ENCODE data around the gene DNAJB5. TPM values are rescaled to one million over a fixed set of nuclear protein-coding genes. Genes with fewer than 3 reads are reported as not detected.
"Not testable (repeated sequence)": the region's sequence is repeated elsewhere in the genome, so short reads cannot be mapped to it uniquely, and the experiment has no call there.

DNAJB5 gene
- total RNA-seq, 5 donors from 2014 or later (not counting 1 experiment from before 2014, with no cell fraction given) = 1.3 to 2.4 (median 1.7) TPM

- not testable (repeated sequence) for H3K9me3 ChIP-seq; H3K36me3 ChIP-seq (ENCODE audit: control insufficient read depth in 2 of 2, extremely low read depth in 1 of 2, insufficient read depth in 1 of 2, low read length in 1 of 2); H3K4me1 ChIP-seq (ENCODE audit: control insufficient read depth in 1 of 2, extremely low read depth in 1 of 2, insufficient read depth in 2 of 2, low read length in 2 of 2); DNase-seq; H3K4me3 ChIP-seq (ENCODE audit: control insufficient read depth in 1 of 2, extremely low read depth in 1 of 2, low read length in 1 of 2); H3K27me3 ChIP-seq (replicated peaks in 1 of 2; ENCODE audit: control insufficient read depth in 2 of 2, extremely low read depth in 1 of 2, insufficient read depth in 2 of 2, low read length in 1 of 2); H3K4me3 Mint-ChIP-seq; ATAC-seq (replicated peaks in 1 of 4); H3K27ac ChIP-seq (ENCODE audit: low read length); H3K27me3 Mint-ChIP-seq; H3K27ac Mint-ChIP-seq; H3K9me3 Mint-ChIP-seq
- CTCF ChIA-PET = interaction anchor here in 1 of 2 donors (0.6 kb wide), 1 partner anchor 10 kb away, joined by 3 read pairs; no protein-coding TSS in a partner anchor
- WGBS (ENCODE audit: insufficient coverage) = 18% methylated on average over 5 of the region's 5 CpGs
- Mint-ChIP-seq H3K36me3 (peaks cover 28% of the 10 kb centered on the region), H3K4me1 (peaks cover 8 to 27% (median 20%) of the 10 kb centered on the region in 3 donors)
- POLR2A ChIA-PET = interaction anchor here in 1 of 2 donors (0.6 kb wide), 1 partner anchor 274 kb away, joined by 10 read pairs; no protein-coding TSS in a partner anchor
Measured at GRCh38 chr9:35023443-35023842, 33.9 kb downstream of the DNAJB5 start.

DNA sequence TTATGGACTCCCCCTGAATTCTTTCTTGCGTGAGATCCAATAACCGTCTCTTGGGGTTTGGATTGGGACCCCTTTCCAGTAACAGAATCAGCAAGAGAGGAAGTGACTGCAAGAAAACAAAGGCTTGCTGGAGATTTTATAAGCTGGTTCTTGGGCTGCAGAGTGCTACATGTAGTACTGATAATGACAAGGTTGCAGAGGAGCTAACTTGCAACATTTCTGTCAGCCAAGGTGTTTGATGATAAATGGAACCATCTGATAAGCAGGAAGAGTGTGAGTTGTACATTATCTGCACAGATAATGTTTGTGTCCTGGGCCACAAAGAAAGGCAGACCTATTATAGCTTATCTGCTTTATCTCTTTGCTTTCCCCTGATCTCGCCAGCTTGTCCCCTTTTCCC, 37.1 kb downstream of the DNAJB5 start:
- no peaks in the 10 kb centered on the region for H3K27me3 Mint-ChIP-seq
- H3K4me1 Mint-ChIP-seq = peaks cover 8 to 34% (median 20%) of the 10 kb centered on the region in 3 donors
- peaks cover 24% of the 10 kb centered on the region for H3K36me3 Mint-ChIP-seq
- H3K9me3 Mint-ChIP-seq = no peaks in the 10 kb centered on the region
- H3K4me3 ChIP-seq (ENCODE audit: control insufficient read depth in 1 of 2, extremely low read depth in 1 of 2, low read length in 1 of 2) = no peak overlapping the region
- POLR2A ChIA-PET = interaction anchor here in 1 of 2 donors (0.6 to 0.7 kb wide), 2 partner anchors 593 to 935 kb away, joined by 4 read pairs; no protein-coding TSS in a partner anchor
- no peak overlapping the region for H3K27ac ChIP-seq (ENCODE audit: low read length)
- peaks cover 3% of the 10 kb centered on the region in 2 experiments for H3K4me1 ChIP-seq (ENCODE audit: control insufficient read depth in 1 of 2, extremely low read depth in 1 of 2, insufficient read depth in 2 of 2, low read length in 2 of 2)
- WGBS (ENCODE audit: insufficient coverage) = no CpG with 5 or more reads among the region's 3 CpGs
- no peaks in the 10 kb centered on the region for H3K36me3 ChIP-seq (ENCODE audit: control insufficient read depth in 2 of 2, extremely low read depth in 1 of 2, insufficient read depth in 1 of 2, low read length in 1 of 2)
- H3K27me3 ChIP-seq (replicated peaks in 1 of 2; ENCODE audit: control insufficient read depth in 2 of 2, extremely low read depth in 1 of 2, insufficient read depth in 2 of 2, low read length in 1 of 2) = no peaks in the 10 kb centered on the region
- CTCF ChIA-PET = interaction anchor here (0.7 to 1.6 kb wide), 2 partner anchors 127 to 1380 kb away, joined by 3 to 6 read pairs; no protein-coding TSS in a partner anchor
- H3K4me3 Mint-ChIP-seq = no peak overlapping the region
- no peaks in the 10 kb centered on the region for H3K9me3 ChIP-seq
- H3K27ac Mint-ChIP-seq = no peak overlapping the region
- ATAC-seq (replicated peaks in 1 of 4) (no peak), DNase-seq (no peak)

- Histone ChIP-seq H3K27ac (ENCODE audit: low read length) (no peak overlapping the region), H3K9me3 (no peaks in the 10 kb centered on the region), H3K4me3 (ENCODE audit: control insufficient read depth in 1 of 2, extremely low read depth in 1 of 2, low read length in 1 of 2) (no peak overlapping the region), H3K36me3 (ENCODE audit: control insufficient read depth in 2 of 2, extremely low read depth in 1 of 2, insufficient read depth in 1 of 2, low read length in 1 of 2) (no peaks in the 10 kb centered on the region), H3K27me3 (replicated peaks in 1 of 2; ENCODE audit: control insufficient read depth in 2 of 2, extremely low read depth in 1 of 2, insufficient read depth in 2 of 2, low read length in 1 of 2) (no peaks in the 10 kb centered on the region), H3K4me1 (ENCODE audit: control insufficient read depth in 1 of 2, extremely low read depth in 1 of 2, insufficient read depth in 2 of 2, low read length in 2 of 2) (peaks cover 3% of the 10 kb centered on the region in 2 experiments)
- DNase-seq (no peak), ATAC-seq (replicated peaks in 1 of 4) (no peak)
- Mint-ChIP-seq H3K9me3 (no peaks in the 10 kb centered on the region), H3K4me3 (no peak overlapping the region), H3K27ac (no peak overlapping the region), H3K36me3 (peaks cover 18% of the 10 kb centered on the region), H3K27me3 (no peaks in the 10 kb centered on the region), H3K4me1 (peaks cover 8 to 34% (median 20%) of the 10 kb centered on the region in 3 donors)
- CTCF ChIA-PET = interaction anchor here (0.7 to 1.6 kb wide), 5 partner anchors 24 to 1379 kb away, joined by 3 to 8 read pairs (median 3); no protein-coding TSS in a partner anchor
- POLR2A ChIA-PET = no interaction called here
- WGBS (ENCODE audit: insufficient coverage) = no CpG with 5 or more reads among the region's 1 CpG
Measured at GRCh38 chr9:35027374-35027773, 37.8 kb downstream of the DNAJB5 start.

- H3K4me3 ChIP-seq (ENCODE audit: control insufficient read depth in 1 of 2, extremely low read depth in 1 of 2, low read length in 1 of 2) = no peak overlapping the region
- CTCF ChIA-PET = interaction anchor here (0.7 to 1.6 kb wide), 4 partner anchors 23 to 763 kb away, joined by 3 to 8 read pairs (median 4); no protein-coding TSS in a partner anchor
Measured at GRCh38 chr9:35027860-35028259, 38.3 kb downstream of the DNAJB5 start.

DNA sequence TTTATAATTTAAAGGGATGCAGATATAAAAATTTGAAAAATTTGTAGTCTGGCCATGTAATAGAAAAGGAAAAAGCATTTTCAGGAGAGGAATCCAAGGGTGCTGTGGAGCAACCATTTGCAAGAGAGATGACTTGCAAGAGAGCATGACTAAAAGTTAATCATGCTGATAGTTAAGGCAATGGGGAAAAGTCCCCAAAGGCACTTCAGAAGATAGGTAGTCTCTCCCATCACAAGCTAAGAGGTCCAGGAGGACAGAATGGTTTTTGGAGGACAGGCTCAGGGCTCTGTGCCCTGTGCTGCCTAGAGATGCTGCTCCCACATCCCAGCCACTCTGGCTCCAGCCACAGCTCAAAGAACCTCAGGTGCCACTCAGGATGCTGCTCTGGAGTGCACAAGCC, 38.8 kb downstream of the DNAJB5 start:
- Mint-ChIP-seq H3K27me3 (no peaks in the 10 kb centered on the region), H3K4me3 (no peak overlapping the region), H3K36me3 (peaks cover 17% of the 10 kb centered on the region), H3K9me3 (no peaks in the 10 kb centered on the region), H3K27ac (peak overlapping the region in 1 of 2 donors; percentile 13), H3K4me1 (peaks cover 7 to 32% (median 19%) of the 10 kb centered on the region in 3 donors)
- Histone ChIP-seq H3K27me3 (replicated peaks in 1 of 2; ENCODE audit: control insufficient read depth in 2 of 2, extremely low read depth in 1 of 2, insufficient read depth in 2 of 2, low read length in 1 of 2) (no peaks in the 10 kb centered on the region), H3K36me3 (ENCODE audit: control insufficient read depth in 2 of 2, extremely low read depth in 1 of 2, insufficient read depth in 1 of 2, low read length in 1 of 2) (no peaks in the 10 kb centered on the region), H3K4me1 (ENCODE audit: control insufficient read depth in 1 of 2, extremely low read depth in 1 of 2, insufficient read depth in 2 of 2, low read length in 2 of 2) (peaks cover 2 to 3% of the 10 kb centered on the region in 2 experiments), H3K9me3 (no peaks in the 10 kb centered on the region), H3K27ac (ENCODE audit: low read length) (no peak overlapping the region), H3K4me3 (ENCODE audit: control insufficient read depth in 1 of 2, extremely low read depth in 1 of 2, low read length in 1 of 2) (no peak overlapping the region)
- DNase-seq (no peak), ATAC-seq (replicated peaks in 1 of 4) (no peak)
- ChIA-PET CTCF (interaction anchor here (1.3 to 1.6 kb wide), 2 partner anchors 23 to 129 kb away, joined by 3 to 6 read pairs; no protein-coding TSS in a partner anchor), POLR2A (interaction anchor here in 1 of 2 donors (0.7 kb wide), 1 partner anchor 49 kb away, joined by 5 read pairs; no protein-coding TSS in a partner anchor)

More at GRCh38 chr9:35027860-35028259, 38.3 kb downstream of the DNAJB5 start:
- peaks cover 3% of the 10 kb centered on the region in 2 experiments for H3K4me1 ChIP-seq (ENCODE audit: control insufficient read depth in 1 of 2, extremely low read depth in 1 of 2, insufficient read depth in 2 of 2, low read length in 2 of 2)
- H3K9me3 ChIP-seq = no peaks in the 10 kb centered on the region
- no peaks in the 10 kb centered on the region for H3K27me3 Mint-ChIP-seq
- peak overlapping the region in 1 of 2 donors; percentile 13 for H3K27ac Mint-ChIP-seq
- H3K9me3 Mint-ChIP-seq = no peaks in the 10 kb centered on the region
- no peak for DNase-seq
- H3K4me3 Mint-ChIP-seq = no peak overlapping the region
- no peak overlapping the region for H3K27ac ChIP-seq (ENCODE audit: low read length)
- peaks cover 18% of the 10 kb centered on the region for H3K36me3 Mint-ChIP-seq
- H3K36me3 ChIP-seq (ENCODE audit: control insufficient read depth in 2 of 2, extremely low read depth in 1 of 2, insufficient read depth in 1 of 2, low read length in 1 of 2) = no peaks in the 10 kb centered on the region
- no peak for ATAC-seq (replicated peaks in 1 of 4)
- POLR2A ChIA-PET = interaction anchor here in 1 of 2 donors (0.7 kb wide), 1 partner anchor 49 kb away, joined by 5 read pairs; no protein-coding TSS in a partner anchor
- no peaks in the 10 kb centered on the region for H3K27me3 ChIP-seq (replicated peaks in 1 of 2; ENCODE audit: control insufficient read depth in 2 of 2, extremely low read depth in 1 of 2, insufficient read depth in 2 of 2, low read length in 1 of 2)
- WGBS (ENCODE audit: insufficient coverage) = no CpG with 5 or more reads among the region's 1 CpG
- H3K4me1 Mint-ChIP-seq = peaks cover 8 to 34% (median 20%) of the 10 kb centered on the region in 3 donors

- CTCF ChIA-PET = no interaction called here
- 100% methylated on average over 3 of the region's 4 CpGs for WGBS (ENCODE audit: insufficient coverage)
Measured at GRCh38 chr9:35029241-35029640, 39.7 kb downstream of the DNAJB5 start.

More at GRCh38 chr9:35029241-35029640, 39.7 kb downstream of the DNAJB5 start:
- H3K36me3 Mint-ChIP-seq = peaks cover 8% of the 10 kb centered on the region
- no peak for ATAC-seq (replicated peaks in 1 of 4)
- Histone ChIP-seq H3K27me3 (replicated peaks in 1 of 2; ENCODE audit: control insufficient read depth in 2 of 2, extremely low read depth in 1 of 2, insufficient read depth in 2 of 2, low read length in 1 of 2) (no peaks in the 10 kb centered on the region), H3K4me3 (ENCODE audit: control insufficient read depth in 1 of 2, extremely low read depth in 1 of 2, low read length in 1 of 2) (no peak overlapping the region), H3K9me3 (no peaks in the 10 kb centered on the region), H3K4me1 (ENCODE audit: control insufficient read depth in 1 of 2, extremely low read depth in 1 of 2, insufficient read depth in 2 of 2, low read length in 2 of 2) (peaks cover 0 to 3% of the 10 kb centered on the region in 2 experiments), H3K36me3 (ENCODE audit: control insufficient read depth in 2 of 2, extremely low read depth in 1 of 2, insufficient read depth in 1 of 2, low read length in 1 of 2) (no peaks in the 10 kb centered on the region), H3K27ac (ENCODE audit: low read length) (no peak overlapping the region)
- no peak for DNase-seq
- no peaks in the 10 kb centered on the region for H3K9me3 Mint-ChIP-seq
- no peak overlapping the region for H3K27ac Mint-ChIP-seq
- peaks cover 4 to 25% (median 16%) of the 10 kb centered on the region in 3 donors for H3K4me1 Mint-ChIP-seq
- POLR2A ChIA-PET = no interaction called here
- H3K27me3 Mint-ChIP-seq = no peaks in the 10 kb centered on the region
- H3K4me3 Mint-ChIP-seq = no peak overlapping the region
